ENCODE data around the gene RFT1.

- TF ChIP-seq CTCF (IDR thresholded peaks at IDR 0.05) (no peak), POLR2A (IDR thresholded peaks at IDR 0.05) (no peak)
These were observed 17.1 kb upstream of the RFT1 start for GRCh38 chr3:53147151-53147902.

Data from uterus (tissue), 2 donors.